ENCODE measurements around the gene CLCN4.

CLCN4 gene

GRCh38 chrX:10117301-10117700 lies 39.5 kb upstream of the CLCN4 start:
- no peak for FAIRE-seq
- TF ChIP-seq POLR2AphosphoS5 (IDR thresholded peaks at IDR 0.05; ENCODE audit: low read depth, low read length) (no peak), POU2F2 (IDR thresholded peaks at IDR 0.05; ENCODE audit: low read depth, low read length) (no peak), POLR2A (IDR thresholded peaks at IDR 0.05; ENCODE audit: low read depth, low read length) (no peak), PAX5 (IDR thresholded peaks at IDR 0.05; ENCODE audit: insufficient read depth, low read length, severe bottlenecking) (no peak), TAF1 (IDR thresholded peaks at IDR 0.05; ENCODE audit: low read depth, low read length) (no peak), SPI1 (IDR thresholded peaks at IDR 0.05; ENCODE audit: low read depth, low read length) (no peak)
- no peak for DNase-seq (ENCODE audit: insufficient read length, low spot score)

GRCh38 chrX:10117864-10118377 lies 38.9 kb upstream of the CLCN4 start:
- TF ChIP-seq POLR2A (IDR thresholded peaks at IDR 0.05; ENCODE audit: low read depth, low read length) (no peak), SPI1 (IDR thresholded peaks at IDR 0.05; ENCODE audit: low read depth, low read length) (peak; percentile 75)
- FAIRE-seq, result no peak
- no peak for DNase-seq (ENCODE audit: insufficient read length, low spot score)

- FAIRE-seq (peak; percentile 96), DNase-seq (ENCODE audit: insufficient read length, low spot score) (no peak)
- TF ChIP-seq POLR2A (IDR thresholded peaks at IDR 0.05; ENCODE audit: low read depth, low read length), result no peak
- TF ChIP-seq POU2F2 (IDR thresholded peaks at IDR 0.05; ENCODE audit: low read depth, low read length), result no peak
- TF ChIP-seq SPI1 (IDR thresholded peaks at IDR 0.05; ENCODE audit: low read depth, low read length), result no peak
- TF ChIP-seq PAX5 (IDR thresholded peaks at IDR 0.05; ENCODE audit: insufficient read depth, low read length, severe bottlenecking), result no peak
- TF ChIP-seq TAF1 (IDR thresholded peaks at IDR 0.05; ENCODE audit: low read depth, low read length), result no peak
- no peak for TF ChIP-seq POLR2AphosphoS5 (IDR thresholded peaks at IDR 0.05; ENCODE audit: low read depth, low read length)
Observed at GRCh38 chrX:10118530-10118929, 38.2 kb upstream of the CLCN4 start.

GRCh38 chrX:10119399-10119990 lies 37.3 kb upstream of the CLCN4 start:
- FAIRE-seq, result peak; percentile 100
- no peak for TF ChIP-seq PAX5 (IDR thresholded peaks at IDR 0.05; ENCODE audit: insufficient read depth, low read length, severe bottlenecking)
- TF ChIP-seq POLR2AphosphoS5 (IDR thresholded peaks at IDR 0.05; ENCODE audit: low read depth, low read length), result 0 out of 2 replicates have a peak, but pooled peaks have one; percentile 26
- peak; percentile 25; the same call in 1 of the 2 replicates for TF ChIP-seq POU2F2 (IDR thresholded peaks at IDR 0.05; ENCODE audit: low read depth, low read length)
- no peak for DNase-seq (ENCODE audit: insufficient read length, low spot score)

GRCh38 chrX:10120331-10120730 lies 36.4 kb upstream of the CLCN4 start:
- DNase-seq (ENCODE audit: insufficient read length, low spot score), result no peak
- peak; percentile 90 for FAIRE-seq
- TF ChIP-seq POLR2A (IDR thresholded peaks at IDR 0.05; ENCODE audit: low read depth, low read length), result no peak
- TF ChIP-seq PAX5 (IDR thresholded peaks at IDR 0.05; ENCODE audit: insufficient read depth, low read length, severe bottlenecking), result no peak

GRCh38 chrX:10120828-10121227 lies 35.9 kb upstream of the CLCN4 start:
- no peak for TF ChIP-seq TAF1 (IDR thresholded peaks at IDR 0.05; ENCODE audit: low read depth, low read length)
- TF ChIP-seq POU2F2 (IDR thresholded peaks at IDR 0.05; ENCODE audit: low read depth, low read length), result no peak
- TF ChIP-seq PAX5 (IDR thresholded peaks at IDR 0.05; ENCODE audit: insufficient read depth, low read length, severe bottlenecking), result no peak
- no peak; the same call in 1 of the 2 replicates for TF ChIP-seq SPI1 (IDR thresholded peaks at IDR 0.05; ENCODE audit: low read depth, low read length)
- no peak for TF ChIP-seq POLR2A (IDR thresholded peaks at IDR 0.05; ENCODE audit: low read depth, low read length)
- TF ChIP-seq POLR2AphosphoS5 (IDR thresholded peaks at IDR 0.05; ENCODE audit: low read depth, low read length), result no peak
- DNase-seq (ENCODE audit: insufficient read length, low spot score), result no peak
- FAIRE-seq, result peak; percentile 57

- FAIRE-seq, result peak; percentile 93
- TF ChIP-seq POU2F2 (IDR thresholded peaks at IDR 0.05; ENCODE audit: low read depth, low read length) (no peak), SPI1 (IDR thresholded peaks at IDR 0.05; ENCODE audit: low read depth, low read length) (0 out of 2 replicates have a peak, but pooled peaks have one; percentile 22), TAF1 (IDR thresholded peaks at IDR 0.05; ENCODE audit: low read depth, low read length) (no peak), POLR2AphosphoS5 (IDR thresholded peaks at IDR 0.05; ENCODE audit: low read depth, low read length) (no peak), PAX5 (IDR thresholded peaks at IDR 0.05; ENCODE audit: insufficient read depth, low read length, severe bottlenecking) (no peak)
- DNase-seq (ENCODE audit: insufficient read length, low spot score), result peak; percentile 39
Observed at GRCh38 chrX:10121787-10122186, 35.0 kb upstream of the CLCN4 start.

- TF ChIP-seq PAX5 (IDR thresholded peaks at IDR 0.05; ENCODE audit: insufficient read depth, low read length, severe bottlenecking), result no peak
- TF ChIP-seq POLR2AphosphoS5 (IDR thresholded peaks at IDR 0.05; ENCODE audit: low read depth, low read length), result no peak
- TF ChIP-seq SPI1 (IDR thresholded peaks at IDR 0.05; ENCODE audit: low read depth, low read length), result no peak
- no peak for TF ChIP-seq TAF1 (IDR thresholded peaks at IDR 0.05; ENCODE audit: low read depth, low read length)
- no peak for TF ChIP-seq POLR2A (IDR thresholded peaks at IDR 0.05; ENCODE audit: low read depth, low read length)
- FAIRE-seq, result no peak
- no peak for DNase-seq (ENCODE audit: insufficient read length, low spot score)
Observed at GRCh38 chrX:10124506-10125247, 32.1 kb upstream of the CLCN4 start.

GRCh38 chrX:10125248-10125615 lies 31.5 kb upstream of the CLCN4 start:
- DNase-seq (ENCODE audit: insufficient read length, low spot score) (no peak), FAIRE-seq (no peak)
- TF ChIP-seq POU2F2 (IDR thresholded peaks at IDR 0.05; ENCODE audit: low read depth, low read length) (no peak), TAF1 (IDR thresholded peaks at IDR 0.05; ENCODE audit: low read depth, low read length) (no peak), SPI1 (IDR thresholded peaks at IDR 0.05; ENCODE audit: low read depth, low read length) (no peak), POLR2A (IDR thresholded peaks at IDR 0.05; ENCODE audit: low read depth, low read length) (no peak)

- no peak for FAIRE-seq
- no peak for DNase-seq (ENCODE audit: insufficient read length, low spot score)
Observed at GRCh38 chrX:10126044-10126443, 30.7 kb upstream of the CLCN4 start.

More at GRCh38 chrX:10126044-10126443, 30.7 kb upstream of the CLCN4 start:
- TF ChIP-seq POU2F2 (IDR thresholded peaks at IDR 0.05; ENCODE audit: low read depth, low read length) (no peak), TAF1 (IDR thresholded peaks at IDR 0.05; ENCODE audit: low read depth, low read length) (no peak), POLR2AphosphoS5 (IDR thresholded peaks at IDR 0.05; ENCODE audit: low read depth, low read length) (no peak), PAX5 (IDR thresholded peaks at IDR 0.05; ENCODE audit: insufficient read depth, low read length, severe bottlenecking) (no peak), POLR2A (IDR thresholded peaks at IDR 0.05; ENCODE audit: low read depth, low read length) (no peak), SPI1 (IDR thresholded peaks at IDR 0.05; ENCODE audit: low read depth, low read length) (no peak)
